SK-N-MC (cell line): ENCODE data around the gene MCM9.

Experiments
- EZH2 ChIP-seq: fragments of 200-600 bp; sonication (generic); IDR thresholded peaks from one replicate; pipeline ENCODE4 v1.6.1; 2017; ENCODE audit warnings: antibody characterized with exemption
- POLR2AphosphoS5 ChIP-seq: IDR thresholded peaks from 2 replicates; pipeline ENCODE4 v1.6.1; 2012; ENCODE audit warnings: mild to moderate bottlenecking, low read depth, low read length, borderline replicate concordance

- no peak for TF ChIP-seq POLR2AphosphoS5
- no peak for TF ChIP-seq EZH2
Observed at GRCh38 chr6:118939683-118940082, 4.7 kb upstream of the MCM9 start.
